ENCODE measurements around the gene IGSF21.

DNA sequence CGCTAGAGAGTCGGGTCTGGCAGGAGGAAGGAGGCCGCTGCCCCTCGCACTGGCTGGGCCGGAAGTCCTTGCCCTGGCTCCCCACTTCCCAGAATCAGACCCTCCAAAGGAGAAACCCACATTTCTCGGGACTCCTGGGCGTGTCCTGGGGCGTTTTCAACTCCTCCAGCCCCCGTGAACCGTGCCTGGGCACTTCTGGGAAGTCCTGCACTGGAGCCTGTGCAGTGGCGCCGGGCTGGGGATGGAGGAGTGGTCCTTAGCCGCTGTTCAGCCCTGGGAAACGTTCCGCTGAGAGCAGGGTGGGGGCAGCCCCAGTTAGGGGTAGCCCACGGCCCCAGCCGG lies 3.0 kb downstream of the IGSF21 start:
- no peak for TF ChIP-seq EP300 (IDR thresholded peaks at IDR 0.05)
- TF ChIP-seq, protein P1, sequence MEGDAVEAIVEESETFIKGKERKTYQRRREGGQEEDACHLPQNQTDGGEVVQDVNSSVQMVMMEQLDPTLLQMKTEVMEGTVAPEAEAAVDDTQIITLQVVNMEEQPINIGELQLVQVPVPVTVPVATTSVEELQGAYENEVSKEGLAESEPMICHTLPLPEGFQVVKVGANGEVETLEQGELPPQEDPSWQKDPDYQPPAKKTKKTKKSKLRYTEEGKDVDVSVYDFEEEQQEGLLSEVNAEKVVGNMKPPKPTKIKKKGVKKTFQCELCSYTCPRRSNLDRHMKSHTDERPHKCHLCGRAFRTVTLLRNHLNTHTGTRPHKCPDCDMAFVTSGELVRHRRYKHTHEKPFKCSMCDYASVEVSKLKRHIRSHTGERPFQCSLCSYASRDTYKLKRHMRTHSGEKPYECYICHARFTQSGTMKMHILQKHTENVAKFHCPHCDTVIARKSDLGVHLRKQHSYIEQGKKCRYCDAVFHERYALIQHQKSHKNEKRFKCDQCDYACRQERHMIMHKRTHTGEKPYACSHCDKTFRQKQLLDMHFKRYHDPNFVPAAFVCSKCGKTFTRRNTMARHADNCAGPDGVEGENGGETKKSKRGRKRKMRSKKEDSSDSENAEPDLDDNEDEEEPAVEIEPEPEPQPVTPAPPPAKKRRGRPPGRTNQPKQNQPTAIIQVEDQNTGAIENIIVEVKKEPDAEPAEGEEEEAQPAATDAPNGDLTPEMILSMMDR (IDR thresholded peaks at IDR 0.05): no peak

Measured in tibial nerve (tissue), 4 donors.